Fibroblast of skin of right biceps (primary cell): ENCODE results near the gene PPIA.
A peak's percentile ranks its signal among the peaks of the same experiment; 100 is the strongest.
"Not testable (repeated sequence)": the region's sequence is repeated elsewhere in the genome, so short reads cannot be mapped to it uniquely, and the experiment has no call there.

Experiments
- DNase-seq: peaks from one replicate; pipeline ENCODE4 v3.0.0-alpha.2; 2013

PPIA gene

DNA sequence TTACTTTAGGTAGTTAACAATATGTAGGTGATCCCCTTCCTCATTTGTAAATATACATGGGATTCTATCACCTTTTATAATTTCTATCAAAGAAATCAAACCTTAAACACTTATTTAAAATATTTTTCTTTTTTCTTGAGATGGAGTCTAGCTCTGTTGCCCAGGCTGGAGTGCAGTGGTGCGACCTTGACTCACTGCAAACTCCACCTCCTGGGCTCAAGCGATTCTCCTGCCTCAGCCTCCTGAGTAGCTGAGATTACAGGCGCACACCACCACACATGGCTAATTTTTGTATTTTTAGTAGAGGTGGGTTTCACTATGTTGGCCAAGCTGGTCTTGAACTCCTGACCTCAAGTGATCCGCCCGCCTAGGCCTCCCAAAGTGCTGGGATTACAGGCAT is 47.0 kb downstream of the PPIA start:
- not testable (repeated sequence) for DNase-seq

DNA sequence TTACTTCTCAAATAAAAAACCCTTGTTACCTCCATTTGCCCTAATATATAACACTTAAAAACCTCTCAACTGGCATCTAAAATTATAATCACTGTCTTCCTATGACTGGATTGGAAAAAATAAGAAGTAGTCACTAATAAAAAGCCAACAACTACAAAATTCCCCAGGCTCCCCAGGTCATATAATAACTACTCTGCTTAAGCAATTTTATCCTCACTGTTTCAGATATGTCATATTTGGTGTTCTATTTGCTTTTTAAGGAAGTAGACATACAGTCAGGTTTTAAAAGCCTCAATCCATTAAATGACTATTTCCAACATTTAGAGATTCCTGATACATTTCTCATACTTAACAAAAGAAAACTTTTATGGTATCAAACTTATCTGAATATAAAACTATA is 49.0 kb downstream of the PPIA start:
- no peak for DNase-seq

DNA sequence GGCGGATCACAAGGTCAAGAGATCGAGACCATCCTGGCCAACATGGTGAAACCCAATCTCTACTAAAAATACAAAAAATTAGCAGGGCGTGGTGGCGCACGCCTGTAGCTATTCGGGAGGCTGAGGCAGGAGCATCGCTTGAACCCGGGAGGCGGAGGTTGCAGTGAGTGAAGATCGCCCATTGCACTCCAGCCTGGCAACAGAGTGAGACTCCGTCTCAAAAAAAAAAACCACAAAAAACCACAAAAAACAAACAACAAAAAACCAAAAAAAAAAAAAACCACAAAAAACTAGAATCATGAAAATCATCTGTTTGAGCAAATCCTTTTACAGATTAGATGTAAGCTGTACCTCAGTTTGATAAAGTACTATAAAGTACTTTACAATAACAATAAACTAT is 49.9 kb downstream of the PPIA start:
- DNase-seq, result not testable (repeated sequence)

DNA sequence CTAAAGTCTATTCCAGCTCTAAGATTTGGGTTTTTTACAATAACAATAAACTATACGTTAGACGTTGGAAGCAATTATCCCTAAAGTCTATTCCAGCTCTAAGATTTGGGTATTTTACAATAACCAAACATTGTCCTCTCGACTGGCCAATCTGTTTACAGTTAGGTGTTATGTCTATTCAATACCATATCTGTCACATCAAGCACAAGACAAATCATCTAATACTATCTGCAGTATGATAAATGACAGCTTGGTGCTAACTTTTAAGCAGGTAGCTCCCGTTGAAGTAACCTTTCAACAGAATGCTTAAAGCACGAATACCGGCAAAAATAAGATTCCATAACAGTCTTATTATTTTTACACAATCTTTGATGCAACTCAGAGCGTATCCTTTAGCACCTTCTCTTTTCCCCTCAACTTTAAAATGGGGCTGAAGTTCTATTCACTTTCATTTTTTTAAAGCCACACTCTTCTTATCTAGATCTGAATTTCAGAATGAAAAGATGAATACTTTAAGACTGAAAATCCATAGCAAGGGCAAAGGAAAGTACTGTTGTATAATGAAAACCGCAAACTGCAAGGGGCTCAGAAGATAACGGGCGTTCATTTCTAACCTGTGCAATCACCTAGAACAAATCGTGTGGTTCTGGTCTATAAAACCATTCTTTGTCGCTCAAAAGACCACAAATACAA is 50.5 kb downstream of the PPIA start:
- no peak for DNase-seq

DNA sequence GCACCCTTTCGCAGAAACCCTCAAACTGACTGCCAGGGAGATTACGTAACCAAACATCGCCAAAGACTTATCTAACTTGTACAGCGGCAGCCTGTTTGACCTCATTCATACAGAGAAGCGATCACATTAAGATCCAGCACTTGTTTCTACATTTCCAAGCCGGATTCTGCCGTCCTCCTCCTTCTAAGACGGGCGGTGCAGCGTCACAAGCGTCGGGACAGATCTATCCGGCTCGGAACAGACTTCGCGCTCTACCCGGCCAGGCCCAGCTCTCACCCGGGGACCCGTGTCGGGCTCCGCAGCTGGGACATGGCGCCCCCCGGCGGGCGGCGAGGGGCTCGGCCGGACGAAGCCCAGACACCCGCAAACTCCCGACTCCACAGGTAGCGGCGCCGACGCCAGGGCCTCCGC is 51.0 kb downstream of the PPIA start:
- DNase-seq, result peak; percentile 85

DNA sequence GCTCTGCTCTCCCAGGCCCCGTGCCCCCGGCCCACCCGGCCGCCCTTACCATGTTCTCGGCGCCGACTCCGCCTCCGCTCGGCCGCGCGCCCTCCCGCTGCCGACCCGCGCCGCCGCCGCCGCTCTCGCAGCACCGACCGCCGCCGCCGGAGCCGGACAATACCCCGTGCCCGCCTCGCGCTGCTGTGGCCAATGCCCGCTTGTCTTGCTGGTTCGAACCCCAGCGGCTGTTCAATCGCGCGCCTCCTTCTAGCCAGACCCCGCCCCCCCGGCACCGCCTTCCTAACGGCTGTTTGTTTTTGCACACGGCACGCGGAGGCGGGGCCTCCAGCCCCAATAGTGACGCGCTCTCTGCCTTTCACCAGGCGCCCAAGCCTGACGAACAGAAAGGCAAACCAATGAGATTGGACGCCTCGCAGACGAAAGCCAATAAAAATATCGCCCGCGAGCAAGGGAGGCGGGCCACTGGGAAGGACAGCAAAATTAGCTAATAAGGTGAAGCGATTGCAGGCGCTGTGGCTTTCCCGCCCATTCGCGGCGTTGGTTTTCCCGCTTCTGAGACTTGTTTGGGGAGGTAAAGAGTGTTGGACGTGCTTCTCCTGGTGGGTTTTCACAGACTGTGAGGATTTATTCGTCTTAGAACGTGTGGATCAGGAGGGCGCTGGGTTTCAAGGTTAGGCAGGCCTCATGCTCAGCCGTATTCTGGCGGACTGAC is 51.6 kb downstream of the PPIA start, which contains the start of gene H2AZ2:
TSS of gene H2AZ2 (minus strand) at position 168 of the 715 bp plus-strand sequence. CDS start at position 52, 116 bp downstream.
- DNase-seq, result peak; percentile 100

DNA sequence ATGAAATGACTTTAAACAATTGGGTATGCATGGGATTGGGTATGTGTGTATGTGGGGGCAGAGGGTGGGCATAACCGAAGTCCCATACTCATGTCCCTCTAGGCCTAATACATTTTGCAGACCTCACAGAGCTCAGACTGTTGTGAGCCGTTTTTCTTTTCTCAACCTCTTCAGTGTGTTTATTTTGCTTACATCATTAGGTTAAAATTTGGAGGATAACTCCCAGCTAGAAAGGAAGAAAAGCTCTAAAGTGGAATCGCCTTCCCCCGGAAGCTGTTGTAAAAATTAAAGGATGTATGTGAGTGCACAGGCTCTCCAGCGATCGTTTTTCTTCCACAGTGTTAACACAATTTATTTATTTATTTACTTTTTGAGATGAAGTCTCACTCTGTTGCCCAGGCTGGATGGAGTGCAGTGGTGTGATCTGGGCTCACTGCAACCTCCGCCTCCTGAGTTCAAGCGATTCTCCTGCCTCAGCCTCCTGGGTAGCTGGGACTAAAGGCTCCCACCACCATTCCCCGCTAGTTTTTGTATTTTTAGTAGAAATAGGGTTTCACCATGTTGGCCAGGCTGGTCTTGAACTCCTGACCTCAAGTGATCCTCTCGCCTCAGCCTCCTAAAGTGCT is 52.9 kb downstream of the PPIA start:
- DNase-seq, result no peak

DNA sequence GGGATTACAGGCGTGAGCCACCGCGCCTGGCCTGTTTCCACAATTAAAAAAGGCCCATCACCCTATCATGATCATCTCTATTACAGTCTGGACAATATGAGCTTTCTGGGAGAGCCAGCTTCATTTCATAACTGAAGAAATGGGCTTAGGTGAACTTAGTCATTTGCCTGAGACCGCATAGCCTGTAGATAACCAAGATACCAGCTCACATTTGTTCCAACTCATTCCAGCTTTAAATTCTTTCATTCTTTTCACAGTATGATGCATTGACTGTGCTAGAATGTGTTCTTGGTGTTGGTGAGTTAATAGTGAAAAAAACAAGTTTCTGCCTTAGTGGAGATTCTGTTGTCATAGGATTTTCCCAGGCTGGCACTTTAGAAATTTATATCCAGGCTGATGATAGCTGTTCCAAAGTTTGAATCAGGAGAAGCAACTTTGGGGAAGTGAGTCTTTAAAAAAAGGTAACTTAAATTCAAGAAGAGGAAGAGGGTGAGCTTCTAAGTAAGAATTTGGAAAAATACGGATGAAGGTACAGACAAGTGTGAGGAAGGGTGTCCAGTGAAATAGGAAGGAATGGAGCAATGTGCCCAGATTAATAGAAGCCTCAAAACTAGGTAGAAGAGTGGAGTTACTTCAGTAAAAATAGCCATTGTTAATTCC is 53.5 kb downstream of the PPIA start:
- peak; percentile 28 for DNase-seq

DNA sequence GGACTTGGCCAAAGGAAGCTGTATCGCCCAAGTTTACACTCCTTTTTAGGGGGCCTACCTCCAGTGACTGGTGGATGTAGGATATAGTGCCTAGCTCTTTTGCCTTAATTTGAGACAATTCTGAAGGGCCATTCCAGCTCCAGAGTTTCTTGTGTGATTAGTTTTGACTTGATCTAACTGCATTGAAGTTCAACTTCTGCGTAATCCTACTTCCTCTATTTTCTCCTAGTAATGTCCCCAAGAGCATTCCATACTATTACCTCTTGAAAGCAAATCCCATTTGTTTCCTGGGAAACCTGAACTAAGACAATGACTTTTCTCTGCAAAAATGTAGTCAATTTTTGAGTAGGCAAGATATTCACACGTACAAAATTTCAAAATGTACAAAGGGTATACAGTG is 56.1 kb downstream of the PPIA start:
- DNase-seq, result no peak
